Iris pigment epithelial cell (primary cell): ENCODE results near the gene SH3RF2.

Experiments used
- DNase-seq: peaks from one replicate; pipeline ENCODE4 v3.0.0-alpha.2; 2011; ENCODE audit warnings: low read depth

Gene SH3RF2

GRCh38 chr5:146042628-146043279, 106.4 kb downstream of the SH3RF2 start:
- peak; percentile 78 for DNase-seq

- no peak for DNase-seq
Measured at GRCh38 chr5:146043722-146044121, 107.3 kb downstream of the SH3RF2 start.

DNA sequence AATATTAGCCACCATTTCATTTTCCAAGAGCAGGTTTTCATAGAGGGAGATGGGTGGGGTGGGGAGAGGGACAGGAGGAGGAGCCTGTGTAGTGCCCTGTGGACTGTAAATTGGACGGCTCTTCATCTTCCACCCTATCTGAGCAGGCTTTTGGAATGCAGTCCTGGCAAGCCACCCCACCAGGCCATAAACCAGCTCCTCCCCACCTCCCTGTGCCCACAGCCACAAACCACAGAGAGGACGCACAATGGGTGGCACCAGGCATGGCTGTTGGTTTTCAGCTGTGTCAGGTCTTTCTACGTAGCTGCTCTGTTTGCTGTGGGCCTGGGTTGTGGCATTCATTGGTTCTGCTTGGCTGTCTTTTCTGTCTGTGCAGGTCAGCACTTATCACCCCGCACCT, 111.0 kb downstream of the SH3RF2 start:
- no peak for DNase-seq

DNA sequence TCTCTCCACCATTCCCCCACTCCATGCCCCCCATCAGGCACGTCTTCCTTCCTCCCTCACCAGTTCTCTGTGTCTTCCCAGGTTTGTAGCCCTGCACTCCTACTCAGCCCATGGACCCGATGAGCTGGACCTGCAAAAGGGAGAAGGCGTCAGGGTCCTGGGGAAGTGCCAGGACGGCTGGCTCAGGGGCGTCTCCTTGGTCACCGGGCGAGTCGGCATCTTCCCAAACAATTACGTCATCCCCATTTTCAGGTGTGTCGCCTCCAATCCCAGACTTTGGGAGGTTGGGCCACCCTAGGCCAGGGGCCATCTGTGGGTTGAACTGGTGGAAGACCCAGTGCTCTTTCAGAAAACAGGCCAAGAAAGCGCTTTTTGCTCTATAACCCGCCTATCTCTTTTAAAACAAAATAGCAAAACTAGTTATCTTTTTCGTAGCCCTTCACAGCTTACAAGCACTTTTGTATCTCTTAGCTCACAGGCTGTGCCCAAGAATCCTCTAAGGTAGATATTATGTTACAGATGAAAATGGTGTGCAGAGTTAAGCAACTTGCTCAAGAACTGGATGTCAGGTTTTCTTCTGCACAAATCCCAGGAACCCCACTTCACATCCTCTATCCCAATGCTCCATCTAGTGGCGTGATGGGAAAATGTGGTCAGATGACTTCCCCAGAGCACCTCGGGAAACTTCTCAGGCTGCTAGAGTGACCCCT, 112.8 kb downstream of the SH3RF2 start:
- peak; percentile 79 for DNase-seq

DNA sequence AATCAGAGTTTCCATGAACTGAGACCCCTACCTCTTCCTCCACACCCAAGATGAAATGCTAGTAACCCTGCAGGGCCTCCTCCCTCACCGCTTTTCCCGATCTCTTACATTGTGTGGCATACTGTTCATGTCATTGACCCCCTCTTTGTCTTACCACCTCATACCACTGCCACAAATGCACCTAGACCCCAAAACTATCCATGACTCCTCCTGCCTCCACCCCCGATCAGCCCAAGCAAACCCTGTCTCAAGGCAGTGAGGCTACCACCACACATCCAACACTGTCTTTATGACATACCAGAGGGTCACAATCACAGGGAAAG, 113.3 kb downstream of the SH3RF2 start:
- no peak for DNase-seq

DNA sequence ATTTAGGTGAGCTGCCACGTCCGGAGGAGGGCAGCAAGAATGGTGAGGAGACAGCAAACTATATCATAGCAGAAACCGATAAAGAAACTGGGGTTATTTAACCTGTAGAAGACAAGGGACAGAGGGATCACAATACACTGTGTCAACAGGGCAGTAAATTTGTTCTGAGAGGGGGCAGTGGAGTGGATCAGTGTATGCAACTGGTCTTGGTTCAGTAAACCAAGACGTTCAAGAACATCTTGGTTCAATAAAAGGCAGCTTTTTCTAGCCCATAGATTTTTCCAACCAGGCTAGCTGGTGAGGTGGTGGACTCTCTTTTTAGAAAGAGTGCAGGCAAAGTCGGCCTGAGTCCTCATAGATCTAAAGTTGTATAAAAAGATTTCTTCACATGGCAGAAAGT, 113.7 kb downstream of the SH3RF2 start:
- DNase-seq, result no peak

DNA sequence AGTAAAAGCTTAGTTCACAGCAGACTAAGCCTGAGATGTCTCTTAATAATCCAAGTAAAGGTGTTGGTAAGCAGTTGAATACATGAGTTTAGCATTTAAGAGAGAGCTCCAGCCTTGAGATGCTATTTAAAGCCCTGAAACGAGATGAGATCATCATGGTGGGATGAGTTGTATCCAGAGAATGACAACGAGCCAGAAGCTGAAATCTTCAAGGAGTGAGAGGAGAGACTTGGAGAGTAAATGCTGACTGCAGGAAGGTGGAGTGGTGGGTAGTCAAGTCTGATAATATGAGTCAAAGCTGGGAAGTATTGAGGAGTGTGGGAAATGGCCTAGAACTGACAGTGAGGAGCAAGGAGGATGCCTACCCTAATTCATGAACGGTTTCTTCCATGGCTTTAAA, 115.3 kb downstream of the SH3RF2 start:
- DNase-seq, result peak; percentile 46

- DNase-seq, result no peak
Measured at GRCh38 chr5:146052780-146053179, 116.4 kb downstream of the SH3RF2 start.

- DNase-seq, result no peak
Measured at GRCh38 chr5:146055432-146055831, 119.1 kb downstream of the SH3RF2 start.

- DNase-seq, result no peak
Measured at GRCh38 chr5:146059460-146060220, 123.3 kb downstream of the SH3RF2 start.

- no peak for DNase-seq
Measured at GRCh38 chr5:146060221-146060585, 123.8 kb downstream of the SH3RF2 start.

DNA sequence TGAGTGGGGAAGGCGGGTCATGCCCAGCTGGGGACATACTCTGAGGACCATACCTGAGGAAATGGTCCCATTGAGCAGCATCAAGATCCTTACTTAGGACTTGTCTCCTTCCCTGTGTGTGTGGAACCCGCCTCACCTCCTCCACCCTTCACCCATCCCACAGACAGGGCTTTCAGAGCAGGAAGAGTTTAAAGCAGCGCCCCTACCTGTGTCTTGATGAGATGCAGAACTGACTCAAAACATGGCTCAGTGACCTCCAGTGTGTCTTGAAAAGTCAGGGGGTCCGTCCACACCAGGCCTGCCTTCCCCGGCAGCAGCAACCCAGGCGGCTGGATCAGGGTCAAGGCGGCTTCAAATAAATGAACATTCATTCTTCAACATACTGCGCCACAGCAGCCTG, 130.6 kb downstream of the SH3RF2 start:
- DNase-seq, result no peak

DNA sequence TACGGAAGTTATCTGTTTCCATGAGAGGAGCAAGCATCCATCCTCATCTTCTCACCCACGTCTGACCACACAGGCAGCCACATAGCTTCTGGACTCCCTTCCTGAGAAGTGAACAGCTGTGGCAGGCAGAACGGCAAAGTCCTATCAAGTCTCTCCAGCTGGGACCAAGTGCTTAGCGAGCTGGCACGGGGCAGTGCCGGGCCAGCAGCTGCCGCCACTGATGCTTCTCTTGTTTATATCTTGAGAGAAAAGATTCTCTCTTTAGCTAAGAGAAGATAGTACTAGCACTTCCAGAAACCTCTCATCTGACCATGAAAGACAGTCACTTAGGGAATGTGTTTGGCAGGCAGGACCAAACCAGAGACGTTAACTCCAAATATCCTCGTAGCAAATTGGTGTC, 131.8 kb downstream of the SH3RF2 start:
- no peak for DNase-seq

DNA sequence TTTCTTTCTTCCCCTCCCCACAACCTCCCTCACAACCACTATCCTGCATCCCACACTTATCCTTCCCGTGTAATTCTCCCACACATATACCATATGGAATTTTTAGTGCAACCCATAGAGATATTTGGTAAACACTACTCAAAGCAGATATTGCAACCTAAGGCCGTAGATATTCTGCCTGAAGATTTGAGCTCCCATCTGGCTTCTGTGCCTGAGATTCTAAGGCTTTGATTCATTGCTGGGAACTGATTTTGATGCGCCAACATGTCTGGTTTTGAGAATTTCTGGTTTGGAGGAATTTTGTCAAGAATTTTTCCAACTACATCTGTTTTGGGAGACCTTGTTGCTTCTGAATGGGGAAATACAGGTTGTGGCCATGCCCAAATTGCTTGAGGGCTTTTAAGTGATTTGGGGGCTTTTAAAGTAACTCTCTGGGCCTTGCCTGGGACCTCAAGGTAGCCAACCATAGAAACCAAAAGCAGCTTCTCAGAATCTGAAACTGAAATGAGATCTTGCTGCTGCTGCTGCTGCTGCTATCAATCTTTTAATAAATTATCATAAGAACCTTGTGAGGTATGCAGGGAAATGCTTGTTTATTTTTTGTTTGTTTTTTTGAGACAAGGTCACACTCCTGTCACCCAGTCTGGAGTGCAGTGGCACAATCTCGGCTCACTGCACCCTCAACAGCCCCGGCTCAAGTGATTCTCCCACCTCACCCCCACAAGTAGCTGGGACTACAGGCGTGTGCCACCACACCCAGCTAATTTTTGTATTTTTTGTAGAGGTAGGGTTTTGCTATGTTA, 132.8 kb downstream of the SH3RF2 start:
- no peak for DNase-seq

GRCh38 chr5:146069780-146070099, 133.4 kb downstream of the SH3RF2 start:
- DNase-seq, result no peak

- DNase-seq, result no peak
Measured at GRCh38 chr5:146070746-146071145, 134.4 kb downstream of the SH3RF2 start.

- DNase-seq, result no peak
Measured at GRCh38 chr5:146071171-146071570, 134.8 kb downstream of the SH3RF2 start.

DNA sequence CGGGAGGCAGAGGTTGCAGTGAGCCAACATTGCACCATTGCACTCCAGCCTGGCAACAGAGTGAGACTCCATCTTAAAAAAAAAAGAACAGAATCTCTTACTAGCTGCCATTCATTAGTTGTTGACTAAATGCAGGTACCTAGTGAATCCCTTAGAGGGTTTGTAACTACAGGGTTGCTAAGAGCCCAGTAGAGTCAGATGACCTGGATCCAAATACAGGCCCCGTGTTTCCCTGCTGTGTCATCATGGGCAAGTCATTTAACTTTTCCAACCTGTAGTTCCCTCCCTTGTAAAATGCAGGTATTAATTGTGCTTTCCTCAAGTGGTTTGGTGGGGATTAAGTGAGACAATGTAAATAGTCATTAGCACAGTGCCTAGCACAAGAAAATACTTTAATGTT, 136.2 kb downstream of the SH3RF2 start:
- DNase-seq, result no peak

DNA sequence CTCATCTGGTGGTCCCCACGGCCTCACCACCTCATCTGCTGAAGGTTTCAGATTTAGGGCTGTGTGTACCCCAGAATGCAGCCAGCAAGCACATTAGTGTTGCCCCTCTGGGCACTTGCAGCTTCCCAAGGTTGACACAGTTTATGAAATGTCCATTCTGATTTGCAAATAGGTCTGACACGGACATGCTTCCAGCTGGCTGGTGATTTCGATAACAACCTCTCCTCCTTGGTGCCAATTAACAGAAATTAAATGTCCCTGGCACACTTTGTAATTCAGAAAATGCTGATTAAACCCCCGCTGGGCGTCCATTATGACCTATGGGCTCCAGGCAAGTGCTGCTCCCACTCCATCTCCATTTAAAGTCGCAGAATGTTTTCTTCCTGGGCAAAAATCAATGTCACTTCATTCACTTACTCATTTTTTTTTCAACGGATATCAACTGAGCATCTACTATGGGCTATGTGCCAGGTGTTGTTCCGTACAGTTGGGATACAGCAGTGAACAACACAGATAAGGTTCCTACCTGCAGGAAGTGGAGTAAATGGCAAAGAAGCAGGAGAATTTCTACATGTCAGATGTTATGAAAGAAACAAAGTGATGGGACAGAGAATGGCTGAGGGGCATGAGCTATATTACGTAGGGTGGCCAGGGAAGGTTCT, 137.0 kb downstream of the SH3RF2 start:
- no peak for DNase-seq

DNA sequence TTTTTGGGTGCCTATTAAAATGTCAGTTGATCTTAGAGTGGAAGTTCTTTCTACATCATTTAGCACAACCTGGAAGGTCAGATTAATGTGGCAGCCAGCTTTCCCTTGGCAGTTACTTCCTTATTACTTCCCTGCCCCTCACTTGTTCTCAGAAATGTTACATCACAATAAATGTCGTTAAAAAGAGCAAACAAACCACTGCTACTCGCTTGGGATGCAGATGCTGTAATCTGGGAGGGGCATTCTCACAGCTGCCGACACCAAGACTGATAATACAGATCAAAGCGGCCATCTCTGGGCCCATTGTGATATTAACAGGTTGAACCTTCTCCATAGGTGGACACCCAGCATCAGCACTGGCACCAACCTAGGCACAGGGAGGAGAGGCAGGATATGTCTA, 139.7 kb downstream of the SH3RF2 start:
- no peak for DNase-seq

DNA sequence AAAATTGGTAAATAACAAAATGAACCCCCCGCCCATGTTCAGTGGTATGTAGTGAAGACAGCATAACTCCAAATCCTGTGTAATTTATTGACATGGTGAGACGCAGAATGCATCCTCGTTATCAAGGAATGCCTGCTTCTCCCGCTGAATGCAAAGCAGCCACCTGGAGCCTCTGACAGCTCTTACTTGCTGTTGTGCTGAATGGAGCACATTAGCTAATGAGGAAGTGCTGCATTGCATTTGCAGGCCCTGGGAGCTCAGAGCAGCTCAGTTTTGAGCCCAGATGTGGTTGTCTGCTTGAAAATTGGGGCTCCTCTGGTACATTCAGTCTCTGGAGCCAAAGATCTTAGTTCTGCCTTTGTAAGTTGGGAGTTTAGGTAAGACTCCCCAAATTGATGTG, 140.1 kb downstream of the SH3RF2 start:
- no peak for DNase-seq

DNA sequence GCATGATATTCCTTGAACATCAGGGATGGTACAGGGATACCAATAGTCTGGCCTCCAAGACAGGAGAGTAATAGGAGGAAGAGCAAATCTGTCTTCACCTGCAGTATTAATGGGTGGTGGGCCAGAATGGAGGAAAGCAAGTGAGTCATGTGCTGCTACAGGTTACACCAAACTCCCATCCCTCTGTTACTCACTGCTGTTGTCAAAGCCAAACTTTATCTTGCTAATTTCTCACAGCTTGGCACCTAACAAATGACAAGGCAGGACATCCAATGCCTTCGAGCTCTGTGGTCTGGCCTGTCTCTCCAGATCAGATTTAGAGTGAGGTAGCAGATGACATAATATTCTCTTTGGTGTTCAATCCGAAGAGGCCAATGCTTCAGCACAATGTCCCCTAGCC, 142.2 kb downstream of the SH3RF2 start:
- DNase-seq, result no peak
